ENCODE data around the gene ATP2B2.

DNA sequence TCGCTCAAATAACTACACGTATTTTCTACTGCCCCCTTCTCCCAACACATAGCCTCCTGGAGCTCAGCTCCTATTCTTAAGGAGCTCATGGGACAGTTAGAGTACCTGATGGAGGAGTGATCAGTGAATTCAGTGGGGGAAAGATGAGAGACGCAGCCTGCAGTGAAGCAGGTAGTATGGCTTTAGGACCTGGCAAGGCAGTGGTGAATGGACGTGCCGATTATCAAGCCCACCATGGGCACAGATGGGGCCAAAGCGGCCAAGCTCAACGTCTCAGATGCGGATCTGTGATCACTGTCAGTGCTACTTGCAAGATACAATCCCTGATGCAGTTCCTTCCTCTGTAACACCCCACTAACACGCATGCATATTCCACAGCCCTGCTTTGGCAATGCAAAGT lies 45.8 kb upstream of the ATP2B2 start:
- TF ChIP-seq, protein P1, sequence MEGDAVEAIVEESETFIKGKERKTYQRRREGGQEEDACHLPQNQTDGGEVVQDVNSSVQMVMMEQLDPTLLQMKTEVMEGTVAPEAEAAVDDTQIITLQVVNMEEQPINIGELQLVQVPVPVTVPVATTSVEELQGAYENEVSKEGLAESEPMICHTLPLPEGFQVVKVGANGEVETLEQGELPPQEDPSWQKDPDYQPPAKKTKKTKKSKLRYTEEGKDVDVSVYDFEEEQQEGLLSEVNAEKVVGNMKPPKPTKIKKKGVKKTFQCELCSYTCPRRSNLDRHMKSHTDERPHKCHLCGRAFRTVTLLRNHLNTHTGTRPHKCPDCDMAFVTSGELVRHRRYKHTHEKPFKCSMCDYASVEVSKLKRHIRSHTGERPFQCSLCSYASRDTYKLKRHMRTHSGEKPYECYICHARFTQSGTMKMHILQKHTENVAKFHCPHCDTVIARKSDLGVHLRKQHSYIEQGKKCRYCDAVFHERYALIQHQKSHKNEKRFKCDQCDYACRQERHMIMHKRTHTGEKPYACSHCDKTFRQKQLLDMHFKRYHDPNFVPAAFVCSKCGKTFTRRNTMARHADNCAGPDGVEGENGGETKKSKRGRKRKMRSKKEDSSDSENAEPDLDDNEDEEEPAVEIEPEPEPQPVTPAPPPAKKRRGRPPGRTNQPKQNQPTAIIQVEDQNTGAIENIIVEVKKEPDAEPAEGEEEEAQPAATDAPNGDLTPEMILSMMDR (IDR thresholded peaks at IDR 0.05), result no peak
- no peak for TF ChIP-seq EZH2 (IDR thresholded peaks at IDR 0.05; ENCODE audit: borderline replicate concordance, insufficient read depth, low read depth, low read length, poor library complexity, severe bottlenecking)

Data from B cell (primary cell).